MM.1S (cell line): ENCODE results near the gene DAB2.

Source experiments
- EZH2 ChIP-seq: fragments of 300-600 bp; sonication (generic); optimal IDR thresholded peaks from 2 replicates; pipeline ENCODE3; 2017; ENCODE audit warnings: low read depth, mild to moderate bottlenecking, antibody characterized with exemption, low read length, mixed read lengths
- TF ChIP-seq, protein P1 (sequence below): fragments of 300-600 bp; sonication (generic); IDR thresholded peaks from 2 replicates; pipeline ENCODE4 v1.5.1; 2016; ENCODE audit warnings: antibody characterized with exemption, low read length, mixed read lengths

DNA sequence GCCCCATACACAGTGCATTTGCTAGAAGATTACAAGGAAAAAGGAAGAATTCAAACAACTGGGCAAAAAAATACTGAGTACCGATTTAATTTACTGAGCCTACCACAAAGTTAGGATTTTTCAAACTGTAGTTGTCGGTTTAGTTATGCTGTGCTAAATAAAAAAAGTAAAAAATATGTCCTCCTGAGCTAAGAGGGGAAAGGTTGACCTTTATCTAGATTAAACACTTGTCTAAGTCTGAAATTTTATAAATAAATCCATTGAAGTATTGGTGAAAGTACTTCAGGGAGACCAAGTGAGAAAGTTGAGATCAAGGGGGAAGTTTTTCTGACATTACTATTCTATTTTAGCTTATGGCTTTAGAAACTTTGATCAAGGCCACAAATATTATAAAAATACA is 19.1 kb upstream of the DAB2 start:
- TF ChIP-seq, protein P1, sequence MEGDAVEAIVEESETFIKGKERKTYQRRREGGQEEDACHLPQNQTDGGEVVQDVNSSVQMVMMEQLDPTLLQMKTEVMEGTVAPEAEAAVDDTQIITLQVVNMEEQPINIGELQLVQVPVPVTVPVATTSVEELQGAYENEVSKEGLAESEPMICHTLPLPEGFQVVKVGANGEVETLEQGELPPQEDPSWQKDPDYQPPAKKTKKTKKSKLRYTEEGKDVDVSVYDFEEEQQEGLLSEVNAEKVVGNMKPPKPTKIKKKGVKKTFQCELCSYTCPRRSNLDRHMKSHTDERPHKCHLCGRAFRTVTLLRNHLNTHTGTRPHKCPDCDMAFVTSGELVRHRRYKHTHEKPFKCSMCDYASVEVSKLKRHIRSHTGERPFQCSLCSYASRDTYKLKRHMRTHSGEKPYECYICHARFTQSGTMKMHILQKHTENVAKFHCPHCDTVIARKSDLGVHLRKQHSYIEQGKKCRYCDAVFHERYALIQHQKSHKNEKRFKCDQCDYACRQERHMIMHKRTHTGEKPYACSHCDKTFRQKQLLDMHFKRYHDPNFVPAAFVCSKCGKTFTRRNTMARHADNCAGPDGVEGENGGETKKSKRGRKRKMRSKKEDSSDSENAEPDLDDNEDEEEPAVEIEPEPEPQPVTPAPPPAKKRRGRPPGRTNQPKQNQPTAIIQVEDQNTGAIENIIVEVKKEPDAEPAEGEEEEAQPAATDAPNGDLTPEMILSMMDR: no peak
- TF ChIP-seq EZH2: no peak
